ENCODE measurements around the gene POU2F1.
"Not testable (repeated sequence)": the region's sequence is repeated elsewhere in the genome, so short reads cannot be mapped to it uniquely, and the experiment has no call there.

The POU2F1 gene

GRCh38 chr1:167219646-167220536, 795 bp upstream of the POU2F1 start:
- no peaks in the 10 kb centered on the region for H3K27me3 Mint-ChIP-seq
- DNase-seq: peak; percentile 88 to 91

GRCh38 chr1:167221126-167221737, 546 bp downstream of the POU2F1 start:
- Mint-ChIP-seq H3K9me3 (peaks cover 4 to 7% of the 10 kb centered on the region in 2 donors), H3K4me1 (peaks cover 49% of the 10 kb centered on the region), H3K27ac (peak overlapping the region; percentile 98 to 100), H3K27me3 (no peaks in the 10 kb centered on the region), H3K4me3 (peak overlapping the region; percentile 92 to 94)
- no peak for DNase-seq
- peak; percentile 20 for ATAC-seq

More at GRCh38 chr1:167219646-167220536, 795 bp upstream of the POU2F1 start:
- ATAC-seq: peak; percentile 57
- H3K4me3 Mint-ChIP-seq: peak overlapping the region; percentile 92 to 94
- H3K27ac Mint-ChIP-seq: peak overlapping the region; percentile 98 to 100
- peaks cover 36% of the 10 kb centered on the region for H3K4me1 Mint-ChIP-seq
- H3K9me3 Mint-ChIP-seq: peaks cover 4 to 7% of the 10 kb centered on the region in 2 donors

GRCh38 chr1:167221738-167222610, 1.3 kb downstream of the POU2F1 start:
- DNase-seq: peak; percentile 79 to 91
- H3K4me1 Mint-ChIP-seq: peaks cover 53% of the 10 kb centered on the region
- peak overlapping the region; percentile 95 to 98 for H3K27ac Mint-ChIP-seq
- peak overlapping the region; percentile 82 to 93 for H3K4me3 Mint-ChIP-seq
- peaks cover 1 to 3% of the 10 kb centered on the region in 2 donors for H3K9me3 Mint-ChIP-seq
- no peaks in the 10 kb centered on the region for H3K27me3 Mint-ChIP-seq
- peak; percentile 83 for ATAC-seq

- Mint-ChIP-seq H3K4me1 (peaks cover 60% of the 10 kb centered on the region), H3K4me3 (peak overlapping the region; percentile 82 to 93), H3K27ac (peak overlapping the region; percentile 31 to 95), H3K27me3 (no peaks in the 10 kb centered on the region), H3K9me3 (peaks cover 0 to 7% of the 10 kb centered on the region in 2 donors)
- DNase-seq (no peak), ATAC-seq (no peak)
Measured at GRCh38 chr1:167223144-167224103, 2.7 kb downstream of the POU2F1 start.

GRCh38 chr1:167224734-167225235, 4.1 kb downstream of the POU2F1 start:
- not testable (repeated sequence) for H3K27me3 Mint-ChIP-seq, H3K4me3 Mint-ChIP-seq, DNase-seq, H3K27ac Mint-ChIP-seq, H3K9me3 Mint-ChIP-seq, ATAC-seq
- H3K4me1 Mint-ChIP-seq: peaks cover 55% of the 10 kb centered on the region

GRCh38 chr1:167225920-167226319, 5.2 kb downstream of the POU2F1 start:
- Mint-ChIP-seq H3K9me3 (peaks cover 0 to 7% of the 10 kb centered on the region in 2 donors), H3K4me3 (no peak overlapping the region), H3K27me3 (no peaks in the 10 kb centered on the region), H3K4me1 (peaks cover 65% of the 10 kb centered on the region), H3K27ac (no peak overlapping the region)
- ATAC-seq: no peak
- DNase-seq: no peak

GRCh38 chr1:167227934-167228378, 7.3 kb downstream of the POU2F1 start:
- ATAC-seq (no peak), DNase-seq (no peak)
- Mint-ChIP-seq H3K27me3 (no peaks in the 10 kb centered on the region), H3K9me3 (peaks cover 0 to 7% of the 10 kb centered on the region in 2 donors), H3K4me3 (no peak overlapping the region), H3K27ac (no peak overlapping the region), H3K4me1 (peaks cover 64% of the 10 kb centered on the region)

GRCh38 chr1:167229719-167230385, 9.2 kb downstream of the POU2F1 start:
- DNase-seq: no peak
- Mint-ChIP-seq H3K27ac (peak overlapping the region in 1 of 2 donors; percentile 27), H3K4me1 (peaks cover 50% of the 10 kb centered on the region), H3K9me3 (peaks cover 0 to 7% of the 10 kb centered on the region in 2 donors), H3K27me3 (no peaks in the 10 kb centered on the region), H3K4me3 (no peak overlapping the region)
- ATAC-seq: no peak

GRCh38 chr1:167230437-167230836, 9.8 kb downstream of the POU2F1 start:
- H3K4me3 Mint-ChIP-seq: no peak overlapping the region
- H3K27me3 Mint-ChIP-seq: no peaks in the 10 kb centered on the region
- H3K4me1 Mint-ChIP-seq: peaks cover 50% of the 10 kb centered on the region
- DNase-seq (no peak), ATAC-seq (no peak)
- peaks cover 0 to 7% of the 10 kb centered on the region in 2 donors for H3K9me3 Mint-ChIP-seq
- no peak overlapping the region for H3K27ac Mint-ChIP-seq

- ATAC-seq: no peak
- Mint-ChIP-seq H3K27ac (no peak overlapping the region), H3K4me1 (peaks cover 38% of the 10 kb centered on the region), H3K27me3 (no peaks in the 10 kb centered on the region), H3K4me3 (no peak overlapping the region), H3K9me3 (peaks cover 0 to 7% of the 10 kb centered on the region in 2 donors)
- no peak for DNase-seq
Measured at GRCh38 chr1:167231873-167232450, 11.3 kb downstream of the POU2F1 start.

GRCh38 chr1:167232801-167233200, 12.1 kb downstream of the POU2F1 start:
- H3K4me1 Mint-ChIP-seq: peaks cover 37% of the 10 kb centered on the region
- ATAC-seq: no peak
- no peak overlapping the region for H3K27ac Mint-ChIP-seq
- no peaks in the 10 kb centered on the region for H3K27me3 Mint-ChIP-seq
- no peak overlapping the region for H3K4me3 Mint-ChIP-seq
- no peak for DNase-seq
- H3K9me3 Mint-ChIP-seq: peaks cover 0 to 6% of the 10 kb centered on the region in 2 donors

- Mint-ChIP-seq H3K4me3 (no peak overlapping the region), H3K27ac (no peak overlapping the region), H3K9me3 (peaks cover 0 to under 1% of the 10 kb centered on the region in 2 donors), H3K27me3 (no peaks in the 10 kb centered on the region), H3K4me1 (peaks cover 33% of the 10 kb centered on the region)
- ATAC-seq: no peak
- no peak for DNase-seq
Measured at GRCh38 chr1:167233373-167233772, 12.7 kb downstream of the POU2F1 start.

- no peaks in the 10 kb centered on the region for H3K27me3 Mint-ChIP-seq
- H3K9me3 Mint-ChIP-seq: no peaks in the 10 kb centered on the region
- no peak for DNase-seq
Measured at GRCh38 chr1:167237000-167237399, 16.3 kb downstream of the POU2F1 start.

More at GRCh38 chr1:167237000-167237399, 16.3 kb downstream of the POU2F1 start:
- Mint-ChIP-seq H3K27ac (no peak overlapping the region), H3K4me1 (peaks cover 13% of the 10 kb centered on the region), H3K4me3 (no peak overlapping the region)
- no peak for ATAC-seq
